Uterus (tissue), 2 donors: ENCODE results near the gene RFX7.

ENCODE experiments used
- CTCF ChIP-seq, 4 experiments: fragments of 200-600 bp in 2 of 4; fragments of 450-650 bp in 2 of 4; sonication (generic) in 2 of 4; IDR thresholded peaks; one replicate each; pipeline ENCODE4 v1.5.1; 2016 to 2019; ENCODE audit warnings: antibody characterized with exemption in 4 of 4, mild to moderate bottlenecking in 2 of 4, moderate library complexity in 1 of 4
- POLR2A ChIP-seq, 2 donors: fragments of 450-650 bp; IDR thresholded peaks; one replicate each; pipeline ENCODE4 v1.6.1; 2016; ENCODE audit warnings: antibody characterized with exemption in 2 of 2, mild to moderate bottlenecking in 1 of 2, moderate library complexity in 1 of 2

- no peak for TF ChIP-seq CTCF (IDR thresholded peaks at IDR 0.05)
- no peak for TF ChIP-seq POLR2A (IDR thresholded peaks at IDR 0.05)
These were observed 30.0 kb upstream of the RFX7 start for GRCh38 chr15:56273724-56274123.
